Right atrium auricular region (tissue), 2 donors: Measurements from ENCODE around the gene PRPSAP1. TPM values are rescaled to one million over a fixed set of nuclear protein-coding genes. Genes with fewer than 3 reads are reported as not detected.

Experiments used
- DNase-seq: peaks from one replicate; pipeline ENCODE4 v3.0.0-alpha.2; 2019; ENCODE audit warnings: low spot score
- H3K27ac ChIP-seq, 2 donors: fragments of 200-600 bp; sonication (generic); 1 replicate in 1 of 2; 2 replicates in 1 of 2; pipeline ENCODE4 v1.5.1; 2016 to 2019
- H3K27me3 ChIP-seq, 2 donors: fragments of 200-600 bp; sonication (generic); one replicate each; pipeline versions ENCODE4 v1.5.1 to v1.6.0; 2017 to 2019
- H3K36me3 ChIP-seq: fragments of 200-600 bp; sonication (generic); one replicate; pipeline ENCODE4 v1.5.1; 2016
- H3K4me1 ChIP-seq, 2 donors: fragments of 200-600 bp; sonication (generic); one replicate each; pipeline versions ENCODE4 v1.5.1 to v1.6.0; 2017 to 2019
- H3K4me3 ChIP-seq, 2 donors: fragments of 200-600 bp; sonication (generic); 1 replicate in 1 of 2; 2 replicates in 1 of 2; pipeline ENCODE4 v1.5.1; 2017 to 2019; ENCODE audit warnings: mild to moderate bottlenecking in 1 of 2, moderate library complexity in 1 of 2
- H3K9me3 ChIP-seq, 2 donors: fragments of 200-600 bp; sonication (generic); one replicate each; pipeline ENCODE4 v1.5.1; 2019
- total RNA-seq, 2 donors: library from RNA; depleted of rRNA; stranded (reverse); fragments of >200 nt; gene quantifications; one replicate each; pipeline ENCODE4 v1.1.0, GENCODE V29; 2016
- TF ChIP-seq, protein P1 (sequence below), 2 donors: fragments of 200-600 bp; sonication (generic); IDR thresholded peaks; one replicate each; pipeline ENCODE4 v1.5.1; 2019; ENCODE audit warnings: antibody characterized with exemption in 2 of 2

The PRPSAP1 gene
- total RNA-seq, 2 donors from 2014 or later, result 33.7 to 34.0 TPM

- Histone ChIP-seq H3K9me3 (no peaks in the 10 kb centered on the region), H3K27ac (no peak overlapping the region), H3K36me3 (no peaks in the 10 kb centered on the region), H3K4me1 (peaks cover 0 to 24% of the 10 kb centered on the region in 2 donors), H3K4me3 (no peak overlapping the region), H3K27me3 (no peaks in the 10 kb centered on the region)
- DNase-seq, result no peak
- TF ChIP-seq, protein P1, sequence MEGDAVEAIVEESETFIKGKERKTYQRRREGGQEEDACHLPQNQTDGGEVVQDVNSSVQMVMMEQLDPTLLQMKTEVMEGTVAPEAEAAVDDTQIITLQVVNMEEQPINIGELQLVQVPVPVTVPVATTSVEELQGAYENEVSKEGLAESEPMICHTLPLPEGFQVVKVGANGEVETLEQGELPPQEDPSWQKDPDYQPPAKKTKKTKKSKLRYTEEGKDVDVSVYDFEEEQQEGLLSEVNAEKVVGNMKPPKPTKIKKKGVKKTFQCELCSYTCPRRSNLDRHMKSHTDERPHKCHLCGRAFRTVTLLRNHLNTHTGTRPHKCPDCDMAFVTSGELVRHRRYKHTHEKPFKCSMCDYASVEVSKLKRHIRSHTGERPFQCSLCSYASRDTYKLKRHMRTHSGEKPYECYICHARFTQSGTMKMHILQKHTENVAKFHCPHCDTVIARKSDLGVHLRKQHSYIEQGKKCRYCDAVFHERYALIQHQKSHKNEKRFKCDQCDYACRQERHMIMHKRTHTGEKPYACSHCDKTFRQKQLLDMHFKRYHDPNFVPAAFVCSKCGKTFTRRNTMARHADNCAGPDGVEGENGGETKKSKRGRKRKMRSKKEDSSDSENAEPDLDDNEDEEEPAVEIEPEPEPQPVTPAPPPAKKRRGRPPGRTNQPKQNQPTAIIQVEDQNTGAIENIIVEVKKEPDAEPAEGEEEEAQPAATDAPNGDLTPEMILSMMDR (IDR thresholded peaks at IDR 0.05), result no peak
Observed at GRCh38 chr17:76277300-76278267, 76.1 kb downstream of the PRPSAP1 start.

DNA sequence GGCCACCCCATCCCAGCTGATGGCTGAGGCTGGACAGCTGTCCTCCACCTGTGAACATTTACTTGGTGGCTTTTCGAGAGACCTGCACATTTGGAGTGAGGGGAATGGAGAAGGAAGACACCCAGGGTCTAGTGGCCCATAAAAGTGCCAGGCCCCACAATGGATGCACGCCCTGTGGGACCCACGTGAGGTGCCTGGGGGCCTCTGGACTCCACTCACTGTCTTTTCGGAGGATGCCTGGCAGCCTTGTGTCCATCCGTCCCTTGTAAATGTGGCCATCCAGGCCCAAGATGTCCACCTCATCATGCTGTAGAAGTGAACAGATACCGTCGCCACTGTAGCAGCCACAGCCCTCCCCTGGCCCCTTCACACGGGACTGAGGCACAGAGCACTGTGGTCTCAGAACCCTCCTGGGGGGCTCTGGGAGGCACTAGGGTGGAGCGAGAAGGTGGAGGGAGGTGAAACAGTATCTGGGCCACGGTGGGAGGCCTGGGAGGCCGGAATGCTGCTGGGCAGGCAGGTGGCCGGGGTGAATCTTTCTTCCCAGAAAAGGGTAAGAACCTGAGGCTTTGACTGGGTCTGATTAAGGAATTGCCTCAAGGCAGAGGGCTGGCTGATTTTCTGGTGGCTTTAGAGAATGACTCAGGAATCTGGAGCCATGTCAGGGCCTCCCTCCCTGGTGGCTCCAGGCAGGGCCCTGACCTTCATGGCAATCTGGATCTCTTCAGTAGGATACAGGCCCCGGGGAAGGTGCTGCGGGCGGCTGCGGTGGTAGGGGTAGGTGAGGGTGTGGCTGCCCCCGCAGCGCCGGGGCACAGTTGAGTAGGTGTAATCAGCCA, 77.0 kb downstream of the PRPSAP1 start:
- no peaks in the 10 kb centered on the region for H3K36me3 ChIP-seq
- no peak overlapping the region for H3K4me3 ChIP-seq
- no peaks in the 10 kb centered on the region for H3K9me3 ChIP-seq
- H3K4me1 ChIP-seq, result peaks cover 0 to 33% of the 10 kb centered on the region in 2 donors
- H3K27me3 ChIP-seq, result no peaks in the 10 kb centered on the region
- TF ChIP-seq, protein P1 (IDR thresholded peaks at IDR 0.05), result no peak
- DNase-seq, result no peak
- H3K27ac ChIP-seq, result no peak overlapping the region

DNA sequence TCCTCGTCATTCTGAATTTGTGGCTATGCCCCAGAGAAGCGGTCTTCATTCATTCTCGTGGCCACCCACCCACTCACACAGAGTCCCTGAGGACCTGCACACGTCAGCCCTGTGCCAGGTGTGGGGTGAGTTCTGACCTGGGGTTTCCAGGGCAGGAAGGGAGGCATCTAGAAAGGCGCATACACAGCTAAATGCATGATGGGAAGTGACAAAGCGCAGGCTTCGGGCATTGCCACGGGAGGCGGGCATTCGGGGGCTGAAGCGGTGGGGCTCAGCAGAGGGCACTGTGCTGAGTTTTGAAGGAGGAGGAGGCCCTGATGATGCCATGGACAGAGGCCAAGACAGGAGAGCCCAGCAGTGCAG, 77.7 kb downstream of the PRPSAP1 start:
- TF ChIP-seq, protein P1 (IDR thresholded peaks at IDR 0.05), result no peak

DNA sequence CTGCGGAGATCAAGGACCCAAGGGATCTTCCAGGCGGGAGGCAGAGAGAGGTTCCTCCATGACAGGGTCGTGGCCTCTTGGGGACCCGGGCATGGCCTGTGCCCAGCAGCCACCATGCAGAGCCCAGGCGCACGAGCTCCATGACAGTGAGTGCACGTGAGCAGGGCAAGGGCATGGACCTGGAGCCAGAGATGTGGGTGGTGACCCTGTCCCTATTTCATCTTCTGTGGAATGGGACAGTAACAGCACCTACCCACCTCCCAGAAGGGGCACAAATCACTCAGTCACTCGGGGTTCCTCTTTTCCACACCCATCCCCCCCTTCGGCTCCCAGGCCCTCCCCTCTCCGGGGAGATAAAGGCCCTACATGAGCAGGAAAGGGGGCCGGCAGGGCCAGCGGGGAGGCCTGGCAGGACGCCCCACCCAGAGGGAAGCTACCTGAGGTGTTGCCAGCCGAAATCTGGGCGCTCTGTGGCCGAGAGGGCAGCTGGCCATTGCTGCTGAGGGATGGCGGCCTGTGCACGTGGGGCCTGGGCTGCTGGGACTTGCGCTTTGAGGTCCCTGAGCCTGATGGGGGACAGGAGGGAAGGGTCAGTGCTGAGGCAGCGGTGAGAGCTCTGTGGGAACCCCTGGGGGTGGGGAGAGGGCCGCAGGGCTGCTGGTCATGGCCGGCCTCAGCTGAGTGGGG, 78.2 kb downstream of the PRPSAP1 start:
- TF ChIP-seq, protein P1 (IDR thresholded peaks at IDR 0.05), result no peak
- Histone ChIP-seq H3K36me3 (peaks cover 2% of the 10 kb centered on the region), H3K27ac (no peak overlapping the region), H3K4me3 (no peak overlapping the region), H3K27me3 (no peaks in the 10 kb centered on the region), H3K4me1 (peaks cover 0 to 44% of the 10 kb centered on the region in 2 donors), H3K9me3 (no peaks in the 10 kb centered on the region)
- DNase-seq, result no peak

More for the DNA sequence above, 77.7 kb downstream of the PRPSAP1 start:
- no peak overlapping the region for H3K27ac ChIP-seq
- no peaks in the 10 kb centered on the region for H3K9me3 ChIP-seq
- no peaks in the 10 kb centered on the region for H3K36me3 ChIP-seq
- H3K4me1 ChIP-seq, result peaks cover 0 to 39% of the 10 kb centered on the region in 2 donors
- no peak for DNase-seq
- H3K27me3 ChIP-seq, result no peaks in the 10 kb centered on the region
- H3K4me3 ChIP-seq, result no peak overlapping the region

GRCh38 chr17:76274112-76274956, 79.4 kb downstream of the PRPSAP1 start:
- TF ChIP-seq, protein P1 (IDR thresholded peaks at IDR 0.05), result no peak
- Histone ChIP-seq H3K4me1 (peaks cover 0 to 53% of the 10 kb centered on the region in 2 donors), H3K27me3 (no peaks in the 10 kb centered on the region), H3K9me3 (no peaks in the 10 kb centered on the region), H3K36me3 (peaks cover 8% of the 10 kb centered on the region), H3K27ac (no peak overlapping the region), H3K4me3 (no peak overlapping the region)
- no peak for DNase-seq
